Ectodermal cell (in vitro differentiated cells): ENCODE data around the gene CDK6.

ENCODE experiments used
- H3K27ac ChIP-seq: 2 replicates; pipeline ENCODE4 v1.7.0; 2013; ENCODE audit warnings: mild to moderate bottlenecking, low read depth, low read length; ENCODE audit not compliant: insufficient read depth, poor library complexity, severe bottlenecking
- H3K27me3 ChIP-seq: 2 replicates; pipeline ENCODE4 v1.7.0; 2013; ENCODE audit warnings: mild to moderate bottlenecking, low read length; ENCODE audit not compliant: insufficient read depth, control insufficient read depth, poor library complexity, severe bottlenecking
- H3K36me3 ChIP-seq: one replicate; pipeline ENCODE4 v1.7.0; 2013; ENCODE audit warnings: low read length; ENCODE audit not compliant: control insufficient read depth, insufficient read depth
- H3K4me1 ChIP-seq: one replicate; pipeline ENCODE4 v1.7.0; 2013; ENCODE audit warnings: low read length; ENCODE audit not compliant: control insufficient read depth, insufficient read depth
- H3K4me3 ChIP-seq: 2 replicates; pipeline ENCODE4 v1.7.0; 2013; ENCODE audit warnings: low read depth, low read length, control low read depth; ENCODE audit not compliant: insufficient read depth
- H3K9me3 ChIP-seq: 2 replicates; pipeline ENCODE4 v1.7.0; 2013; ENCODE audit warnings: mild to moderate bottlenecking, low read length, moderate library complexity; ENCODE audit not compliant: control insufficient read depth
- WGBS, 2 experiments: methylation state at CpG; one replicate each; pipeline ENCODE4 v1.1.7; 2013; ENCODE audit warnings: missing lambda C conversion rate in 2 of 2; 5-methylcytosine and 5-hydroxymethylcytosine counted together

The CDK6 gene

DNA sequence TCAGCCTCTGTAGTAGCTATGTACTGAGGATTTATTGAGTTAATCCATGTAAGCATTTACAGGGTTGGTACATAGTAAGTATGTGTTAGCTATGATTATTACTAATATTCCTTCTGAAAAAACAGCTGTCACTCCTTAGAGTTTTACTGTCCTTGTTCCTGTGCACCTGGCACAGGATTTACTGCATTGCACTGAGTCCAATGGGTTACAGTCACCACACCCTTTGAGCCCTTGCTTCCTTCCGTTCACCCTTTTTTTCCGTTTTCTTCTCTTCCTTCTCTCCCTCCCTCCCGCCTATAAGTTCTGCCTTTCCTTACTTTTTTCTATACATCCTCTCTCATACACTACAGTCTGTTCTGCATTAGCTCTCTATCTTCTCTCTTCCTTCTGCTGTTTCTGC is 12.5 kb upstream of the CDK6 start:
- Histone ChIP-seq H3K9me3 (no peaks in the 10 kb centered on the region), H3K27ac (no peak overlapping the region), H3K4me1 (no peaks in the 10 kb centered on the region), H3K4me3 (no peak overlapping the region), H3K27me3 (no peaks in the 10 kb centered on the region), H3K36me3 (no peaks in the 10 kb centered on the region)
- 86 to 96% methylated on average over 3 of the region's 3 CpGs for WGBS, 2 experiments

DNA sequence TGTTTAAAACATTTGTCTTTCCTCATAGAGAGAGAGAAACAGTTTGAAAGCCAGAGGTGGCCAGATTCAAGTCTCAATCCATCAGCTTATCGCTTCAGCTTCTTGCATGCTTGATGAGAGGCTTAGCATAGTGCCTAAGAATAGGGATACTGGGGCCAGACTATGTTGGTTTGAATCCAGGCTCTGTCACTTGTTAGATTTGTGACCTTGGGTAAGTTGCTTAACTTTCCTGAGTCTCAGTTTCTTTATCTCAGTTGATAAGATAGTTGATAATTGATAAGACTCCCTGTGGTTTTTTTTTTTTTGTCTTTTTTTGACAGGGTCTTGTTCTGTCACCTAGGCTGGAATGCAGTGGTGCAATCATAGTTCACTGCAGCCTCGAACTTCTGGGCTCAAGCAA is 12.1 kb upstream of the CDK6 start:
- Histone ChIP-seq H3K27me3 (no peaks in the 10 kb centered on the region), H3K4me3 (no peak overlapping the region), H3K4me1 (no peaks in the 10 kb centered on the region), H3K27ac (no peak overlapping the region), H3K9me3 (no peaks in the 10 kb centered on the region), H3K36me3 (no peaks in the 10 kb centered on the region)
- 83 to 93% methylated on average over 2 of the region's 2 CpGs for WGBS, 2 experiments

DNA sequence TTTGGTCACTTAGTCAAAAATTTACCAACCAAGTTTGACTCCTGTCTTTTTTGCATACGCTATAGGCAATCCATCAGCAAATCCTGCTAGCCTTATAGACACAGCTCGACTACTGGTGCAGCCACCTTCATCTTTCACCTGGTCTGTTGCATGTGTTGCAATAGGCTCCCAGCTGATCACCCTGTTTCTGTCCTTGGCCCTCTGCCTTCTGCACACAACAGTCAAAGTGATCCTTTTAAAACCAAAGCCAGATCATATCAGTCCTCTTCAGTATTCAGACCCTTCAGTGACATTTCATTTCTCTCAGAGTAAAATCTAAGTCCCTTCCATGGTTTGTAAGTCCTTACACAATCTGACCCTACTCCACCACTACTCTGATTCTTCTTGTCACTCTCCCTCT is 10.9 kb upstream of the CDK6 start:
- 93 to 96% methylated on average over 2 of the region's 2 CpGs for WGBS, 2 experiments
- H3K4me3 ChIP-seq: no peak overlapping the region
- no peaks in the 10 kb centered on the region for H3K36me3 ChIP-seq
- H3K27me3 ChIP-seq: no peaks in the 10 kb centered on the region
- H3K9me3 ChIP-seq: no peaks in the 10 kb centered on the region
- H3K27ac ChIP-seq: no peak overlapping the region
- H3K4me1 ChIP-seq: no peaks in the 10 kb centered on the region

DNA sequence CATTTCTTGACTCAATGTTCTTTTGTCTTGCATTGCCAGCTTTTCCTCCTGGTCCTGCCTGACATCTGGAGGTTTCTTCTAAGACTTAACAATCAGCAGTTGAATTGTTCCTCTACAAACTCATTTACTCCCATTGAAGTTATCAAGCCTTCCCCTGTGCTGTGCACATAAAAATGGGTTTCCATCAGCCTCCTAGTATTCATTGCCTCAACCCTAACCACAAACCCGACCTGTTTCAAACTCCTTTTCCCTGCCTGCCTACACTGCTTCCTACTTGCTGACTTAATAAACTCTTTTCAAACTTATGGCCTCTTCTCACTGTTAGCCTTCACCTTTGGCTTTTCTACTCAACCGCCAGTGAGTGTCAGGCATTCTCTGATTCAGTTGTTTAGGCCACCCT is 9.4 kb upstream of the CDK6 start:
- H3K4me1 ChIP-seq: no peaks in the 10 kb centered on the region
- WGBS, 2 experiments: 89 to 93% methylated on average over 2 of the region's 2 CpGs
- H3K27me3 ChIP-seq: no peaks in the 10 kb centered on the region
- H3K4me3 ChIP-seq: no peak overlapping the region
- no peak overlapping the region for H3K27ac ChIP-seq
- no peaks in the 10 kb centered on the region for H3K9me3 ChIP-seq
- H3K36me3 ChIP-seq: no peaks in the 10 kb centered on the region

DNA sequence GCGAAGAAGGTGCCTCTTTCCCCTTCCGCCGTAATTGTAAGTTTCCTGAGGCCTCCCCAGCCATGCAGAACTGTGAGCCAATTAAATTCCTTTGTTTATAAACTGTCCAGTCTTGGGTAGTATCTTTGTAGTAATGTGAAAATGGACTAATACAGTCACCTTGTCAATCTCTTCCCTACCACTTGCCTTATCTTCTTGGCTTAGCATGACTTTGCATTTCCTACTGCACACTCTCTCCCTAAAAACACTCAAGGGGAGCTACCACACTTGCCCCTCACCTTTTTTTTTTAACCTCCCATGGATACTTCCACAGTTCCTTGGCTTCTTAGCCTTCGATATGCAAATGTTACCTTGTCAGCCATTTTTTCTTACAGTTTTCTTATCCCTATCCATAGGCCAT is 7.4 kb upstream of the CDK6 start:
- no peaks in the 10 kb centered on the region for H3K36me3 ChIP-seq
- 95 to 96% methylated on average over 4 of the region's 4 CpGs for WGBS, 2 experiments
- no peaks in the 10 kb centered on the region for H3K4me1 ChIP-seq
- no peak overlapping the region for H3K27ac ChIP-seq
- no peak overlapping the region for H3K4me3 ChIP-seq
- H3K27me3 ChIP-seq: peaks cover 8% of the 10 kb centered on the region
- no peaks in the 10 kb centered on the region for H3K9me3 ChIP-seq

DNA sequence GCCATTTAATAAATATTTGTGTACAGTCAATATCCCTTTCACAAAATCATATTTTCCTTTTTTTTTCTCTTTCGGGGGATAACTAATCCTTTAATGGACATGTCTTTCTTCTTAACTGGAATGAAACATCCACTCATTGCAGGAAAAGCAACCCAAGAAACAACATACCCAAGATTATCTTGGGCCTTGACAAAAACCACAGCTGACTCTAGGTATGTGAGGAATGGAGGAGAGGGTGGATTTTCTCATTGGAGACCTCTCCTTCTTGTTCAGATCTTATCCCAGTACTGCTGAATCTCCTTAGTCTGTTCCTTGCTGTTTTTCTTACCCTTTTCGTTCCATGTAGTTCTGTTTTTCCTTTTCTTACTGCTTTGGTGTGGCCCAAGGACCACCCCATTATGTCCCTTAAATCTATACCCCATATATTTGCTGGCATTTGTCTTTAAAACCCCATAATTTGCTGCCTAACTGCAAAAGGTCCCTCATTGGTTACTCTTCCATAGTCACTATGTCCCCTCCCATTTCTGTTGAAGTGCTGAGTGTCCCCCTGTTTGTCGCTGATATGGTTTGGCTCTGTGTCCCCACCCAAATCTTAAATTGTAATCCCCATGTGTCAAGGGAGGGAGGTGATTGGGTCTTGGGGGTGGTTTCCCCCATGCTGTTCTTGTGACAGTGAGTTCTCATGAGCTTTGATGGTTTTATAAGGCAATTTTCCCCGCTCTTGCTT is 6.8 kb upstream of the CDK6 start:
- no peaks in the 10 kb centered on the region for H3K4me1 ChIP-seq
- H3K27me3 ChIP-seq: peaks cover 14% of the 10 kb centered on the region
- H3K27ac ChIP-seq: no peak overlapping the region
- H3K9me3 ChIP-seq: no peaks in the 10 kb centered on the region
- no peaks in the 10 kb centered on the region for H3K36me3 ChIP-seq
- 86 to 92% methylated on average over 4 of the region's 4 CpGs for WGBS, 2 experiments
- H3K4me3 ChIP-seq: no peak overlapping the region

DNA sequence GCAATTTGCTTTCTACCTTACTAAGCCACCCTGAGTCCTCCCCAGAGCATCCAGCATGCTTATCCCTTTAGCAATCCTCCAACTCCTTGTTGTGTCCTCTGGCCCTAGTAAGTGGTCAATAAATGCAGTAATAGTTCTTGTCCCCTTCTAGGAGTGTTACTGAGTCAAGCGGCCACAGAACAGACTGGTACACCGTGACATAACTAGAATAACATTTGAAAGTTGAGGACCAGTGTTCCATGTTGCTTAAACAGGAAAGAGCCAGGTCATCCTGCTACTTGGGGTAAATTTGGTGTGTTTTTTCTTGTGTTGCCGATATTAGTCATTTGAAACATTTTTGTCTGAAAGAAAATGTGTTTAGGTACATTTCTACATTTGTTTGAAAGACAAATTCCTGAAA is 4.8 kb upstream of the CDK6 start:
- no peaks in the 10 kb centered on the region for H3K4me1 ChIP-seq
- no peak overlapping the region for H3K4me3 ChIP-seq
- H3K36me3 ChIP-seq: no peaks in the 10 kb centered on the region
- no peaks in the 10 kb centered on the region for H3K9me3 ChIP-seq
- H3K27me3 ChIP-seq: peaks cover 32% of the 10 kb centered on the region
- 94 to 95% methylated on average over 3 of the region's 3 CpGs for WGBS, 2 experiments
- no peak overlapping the region for H3K27ac ChIP-seq

DNA sequence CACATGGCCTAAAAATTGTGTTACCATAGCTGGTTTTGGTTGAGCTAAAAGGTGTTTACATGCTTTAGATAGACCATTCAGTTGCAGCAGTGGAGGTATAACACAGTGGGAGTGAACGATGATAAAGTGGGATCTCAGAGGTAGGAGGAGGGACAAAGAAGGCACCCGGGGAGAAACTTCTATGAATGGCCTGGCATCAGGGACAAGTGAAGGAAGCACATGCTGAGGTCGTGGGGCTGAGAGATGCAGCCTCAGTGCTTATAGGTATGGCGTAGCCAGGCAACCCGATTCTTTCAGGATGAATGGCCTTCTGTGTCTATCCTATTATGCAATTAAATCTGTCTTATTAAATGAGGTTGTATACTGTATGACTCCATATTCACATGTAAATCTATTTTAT is 3.9 kb upstream of the CDK6 start:
- H3K27me3 ChIP-seq: peaks cover 41% of the 10 kb centered on the region
- H3K36me3 ChIP-seq: no peaks in the 10 kb centered on the region
- no peak overlapping the region for H3K27ac ChIP-seq
- no peaks in the 10 kb centered on the region for H3K4me1 ChIP-seq
- WGBS, 2 experiments: 27 to 29% methylated on average over 5 of the region's 5 CpGs
- no peak overlapping the region for H3K4me3 ChIP-seq
- H3K9me3 ChIP-seq: no peaks in the 10 kb centered on the region

DNA sequence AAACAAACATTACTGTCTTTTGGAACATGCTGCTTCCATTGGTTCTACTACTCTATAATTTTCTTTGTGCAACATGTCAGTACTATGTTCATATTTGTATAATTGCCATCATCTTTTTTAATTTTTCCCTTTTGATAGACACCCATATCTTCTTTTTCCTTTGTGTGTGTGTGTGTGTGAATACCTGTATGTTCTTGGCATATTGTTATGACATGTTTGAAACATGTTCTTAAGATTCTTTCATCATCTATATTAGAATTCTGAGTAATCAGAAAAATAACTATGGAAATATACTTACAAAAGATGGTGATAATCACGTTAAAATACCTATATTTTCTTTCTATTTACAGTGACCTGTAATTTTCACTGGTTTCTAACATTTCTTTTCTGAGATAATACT is 3.5 kb upstream of the CDK6 start:
- H3K4me3 ChIP-seq: no peak overlapping the region
- H3K27me3 ChIP-seq: peaks cover 45% of the 10 kb centered on the region
- H3K4me1 ChIP-seq: no peaks in the 10 kb centered on the region
- no peaks in the 10 kb centered on the region for H3K36me3 ChIP-seq
- H3K9me3 ChIP-seq: no peaks in the 10 kb centered on the region
- WGBS, 2 experiments: 67% methylated on average over 1 of the region's 1 CpG; no CpG with 5 or more reads in 1 of the 2 experiments
- H3K27ac ChIP-seq: no peak overlapping the region

DNA sequence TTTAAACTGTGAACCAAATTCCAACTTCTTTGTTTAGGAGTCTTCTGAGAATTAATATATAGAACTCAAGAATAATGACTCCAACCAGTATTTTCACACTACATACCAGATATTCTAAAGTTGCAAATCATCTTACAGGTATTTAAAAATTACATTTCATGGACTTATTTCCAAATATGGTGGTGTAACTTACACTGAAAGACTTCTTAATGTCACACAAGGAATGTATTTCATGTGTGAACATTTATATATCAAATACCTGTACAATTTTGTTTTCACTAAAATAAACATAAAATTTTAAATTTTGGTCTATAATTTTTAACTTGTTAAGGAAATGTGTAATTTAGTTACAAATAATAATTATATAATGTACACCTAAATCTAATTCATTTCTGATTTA is 2.6 kb upstream of the CDK6 start:
- H3K27ac ChIP-seq: no peak overlapping the region
- no peaks in the 10 kb centered on the region for H3K9me3 ChIP-seq
- H3K4me3 ChIP-seq: no peak overlapping the region
- peaks cover 55% of the 10 kb centered on the region for H3K27me3 ChIP-seq
- H3K36me3 ChIP-seq: no peaks in the 10 kb centered on the region
- no peaks in the 10 kb centered on the region for H3K4me1 ChIP-seq
